Measurements from ENCODE around the gene ANK2. TPM values are rescaled to one million over a fixed set of nuclear protein-coding genes. Genes with fewer than 3 reads are reported as not detected.

Gene ANK2
- total RNA-seq, 1 donor = 15.1 TPM

DNA sequence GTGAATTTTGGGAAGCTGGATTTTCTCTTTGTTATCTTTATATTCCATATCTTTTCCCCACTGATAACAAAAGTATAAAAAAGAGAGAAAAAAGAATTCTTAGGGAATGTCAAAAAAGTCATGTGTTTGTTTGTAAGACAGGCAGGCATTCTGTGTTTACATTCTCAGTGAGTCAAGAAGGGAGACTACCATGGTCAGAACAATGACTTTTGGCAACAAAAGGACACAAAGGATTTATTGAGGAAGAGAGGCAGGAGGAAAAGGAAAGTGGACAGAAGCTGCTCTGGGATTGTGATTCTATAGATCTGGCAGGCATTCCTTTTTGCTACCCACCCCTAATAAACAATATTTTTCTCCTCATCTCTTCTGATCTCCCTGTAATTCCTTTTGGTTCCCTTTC lies 5.9 kb upstream of the ANK2 start:
- H3K4me3 ChIP-seq (ENCODE audit: low read depth, low read length) = no peak overlapping the region
- DNase-seq (ENCODE audit: low read depth) = peak; percentile 7
- TF ChIP-seq, protein P1, sequence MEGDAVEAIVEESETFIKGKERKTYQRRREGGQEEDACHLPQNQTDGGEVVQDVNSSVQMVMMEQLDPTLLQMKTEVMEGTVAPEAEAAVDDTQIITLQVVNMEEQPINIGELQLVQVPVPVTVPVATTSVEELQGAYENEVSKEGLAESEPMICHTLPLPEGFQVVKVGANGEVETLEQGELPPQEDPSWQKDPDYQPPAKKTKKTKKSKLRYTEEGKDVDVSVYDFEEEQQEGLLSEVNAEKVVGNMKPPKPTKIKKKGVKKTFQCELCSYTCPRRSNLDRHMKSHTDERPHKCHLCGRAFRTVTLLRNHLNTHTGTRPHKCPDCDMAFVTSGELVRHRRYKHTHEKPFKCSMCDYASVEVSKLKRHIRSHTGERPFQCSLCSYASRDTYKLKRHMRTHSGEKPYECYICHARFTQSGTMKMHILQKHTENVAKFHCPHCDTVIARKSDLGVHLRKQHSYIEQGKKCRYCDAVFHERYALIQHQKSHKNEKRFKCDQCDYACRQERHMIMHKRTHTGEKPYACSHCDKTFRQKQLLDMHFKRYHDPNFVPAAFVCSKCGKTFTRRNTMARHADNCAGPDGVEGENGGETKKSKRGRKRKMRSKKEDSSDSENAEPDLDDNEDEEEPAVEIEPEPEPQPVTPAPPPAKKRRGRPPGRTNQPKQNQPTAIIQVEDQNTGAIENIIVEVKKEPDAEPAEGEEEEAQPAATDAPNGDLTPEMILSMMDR (IDR thresholded peaks at IDR 0.05; ENCODE audit: insufficient read depth, low read depth, low read length) = no peak

DNA sequence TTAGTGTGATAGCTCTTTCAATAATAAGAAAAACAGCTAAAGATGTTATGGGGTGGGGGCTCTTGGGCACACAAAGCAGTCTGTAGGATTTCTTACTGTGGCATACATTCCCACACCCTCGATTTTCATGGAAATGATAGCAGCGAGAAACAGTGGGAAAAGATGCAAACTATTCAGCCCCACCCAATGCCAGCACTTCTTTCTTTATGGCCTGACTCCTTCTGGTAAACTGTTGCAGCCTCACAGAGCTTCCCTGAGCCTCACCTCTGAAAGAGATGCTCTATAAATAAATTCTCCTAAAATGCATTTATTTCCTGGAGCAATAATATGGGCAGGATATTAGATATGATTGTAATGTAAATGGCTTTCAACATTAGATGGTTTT lies 910 bp downstream of the ANK2 start:
- DNase-seq (ENCODE audit: low read depth) = no peak
- H3K4me3 ChIP-seq (ENCODE audit: low read depth, low read length) = no peak overlapping the region
- TF ChIP-seq, protein P1 (IDR thresholded peaks at IDR 0.05; ENCODE audit: insufficient read depth, low read depth, low read length) = no peak

DNA sequence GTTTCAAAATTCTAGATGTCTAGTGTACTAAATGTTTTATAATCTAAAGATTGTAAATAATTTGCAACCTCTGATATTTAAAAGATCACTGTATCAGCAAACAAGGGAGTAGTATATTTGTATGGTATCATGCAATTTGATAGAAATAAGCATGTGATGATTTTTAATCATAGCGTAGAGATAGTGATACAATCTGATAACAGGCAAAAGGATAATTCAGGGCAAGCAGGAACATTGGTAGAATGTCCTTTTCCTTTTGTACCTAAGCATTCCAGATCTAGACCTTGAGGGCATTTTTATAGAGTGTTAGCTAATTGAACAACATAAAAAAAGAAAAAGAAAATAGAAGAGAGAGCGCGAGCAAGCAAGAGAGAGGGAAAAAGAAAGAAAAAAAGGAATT lies 1.4 kb downstream of the ANK2 start:
- DNase-seq (ENCODE audit: low read depth) = no peak
- TF ChIP-seq, protein P1 (IDR thresholded peaks at IDR 0.05; ENCODE audit: insufficient read depth, low read depth, low read length) = no peak

DNA sequence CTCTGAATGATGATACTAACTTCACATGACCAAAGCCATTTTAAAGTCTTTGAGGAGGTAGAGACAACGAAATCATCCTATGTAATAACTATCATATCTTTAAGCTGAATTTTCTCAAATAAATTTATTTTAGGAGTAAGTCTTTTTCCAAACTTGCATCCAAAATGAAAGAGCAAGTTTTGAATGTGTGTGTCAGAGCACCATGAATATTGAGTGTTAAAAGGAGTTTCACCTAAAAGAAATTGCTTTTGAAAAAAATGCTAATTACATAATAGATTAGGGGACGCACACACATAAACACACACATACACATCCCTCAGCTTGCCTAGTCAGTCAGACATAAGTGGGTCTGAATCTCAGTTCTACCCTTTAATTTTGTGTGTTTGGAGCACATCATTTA lies 1.9 kb downstream of the ANK2 start:
- H3K4me3 ChIP-seq (ENCODE audit: low read depth, low read length) = no peak overlapping the region
- no peak for DNase-seq (ENCODE audit: low read depth)
- TF ChIP-seq, protein P1 (IDR thresholded peaks at IDR 0.05; ENCODE audit: insufficient read depth, low read depth, low read length) = no peak

More for the DNA sequence above, 1.4 kb downstream of the ANK2 start:
- no peak overlapping the region for H3K4me3 ChIP-seq (ENCODE audit: low read depth, low read length)

DNA sequence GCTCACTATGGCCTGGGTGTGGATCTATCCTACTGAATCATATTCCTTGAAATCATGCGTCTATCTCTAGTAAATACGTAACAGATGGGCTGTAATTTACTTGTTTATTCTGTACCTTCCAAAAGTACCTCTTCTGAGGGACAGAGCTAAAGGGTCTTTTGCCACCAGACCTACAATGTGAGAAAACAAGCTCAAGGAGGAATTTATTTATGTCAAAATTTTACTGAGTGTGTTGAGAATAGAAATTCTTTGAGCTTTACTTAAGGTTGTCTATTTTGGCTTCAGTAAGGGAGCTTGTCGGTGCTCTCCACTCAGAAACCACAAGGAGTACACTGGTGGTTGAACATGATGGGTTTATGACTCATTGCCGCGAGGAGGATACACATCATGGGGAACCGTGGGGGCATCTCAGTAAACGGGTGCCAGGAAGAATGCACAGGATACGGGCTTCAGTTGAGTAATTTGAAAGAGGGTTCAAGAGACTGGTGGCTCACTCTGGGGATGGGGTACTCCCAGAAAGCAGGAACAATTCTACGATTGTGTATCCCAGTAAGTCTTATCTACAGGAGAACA lies 3.0 kb downstream of the ANK2 start:
- DNase-seq (ENCODE audit: low read depth) = peak; percentile 60
- H3K4me3 ChIP-seq (ENCODE audit: low read depth, low read length) = no peak overlapping the region
- TF ChIP-seq, protein P1 (IDR thresholded peaks at IDR 0.05; ENCODE audit: insufficient read depth, low read depth, low read length) = no peak

DNA sequence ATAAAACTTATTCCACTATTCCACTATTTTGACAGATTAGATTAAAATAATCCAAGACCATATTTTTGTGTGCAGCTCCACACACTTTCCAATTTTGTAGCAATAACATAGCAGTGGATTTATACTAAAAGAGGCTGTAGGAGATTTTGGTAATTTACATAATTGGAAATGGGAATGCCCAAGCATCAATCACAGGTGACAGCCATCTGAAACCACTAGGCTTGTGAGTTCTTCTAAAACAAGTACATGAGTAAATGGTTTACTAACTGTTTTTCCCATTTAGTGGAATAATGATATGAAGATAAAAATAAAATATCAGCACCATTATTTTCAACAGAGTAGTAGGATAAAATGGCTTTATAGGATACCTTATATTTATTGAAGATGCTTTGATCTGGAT lies 4.4 kb downstream of the ANK2 start:
- no peak overlapping the region for H3K4me3 ChIP-seq (ENCODE audit: low read depth, low read length)
- no peak for DNase-seq (ENCODE audit: low read depth)
- TF ChIP-seq, protein P1 (IDR thresholded peaks at IDR 0.05; ENCODE audit: insufficient read depth, low read depth, low read length) = no peak

DNA sequence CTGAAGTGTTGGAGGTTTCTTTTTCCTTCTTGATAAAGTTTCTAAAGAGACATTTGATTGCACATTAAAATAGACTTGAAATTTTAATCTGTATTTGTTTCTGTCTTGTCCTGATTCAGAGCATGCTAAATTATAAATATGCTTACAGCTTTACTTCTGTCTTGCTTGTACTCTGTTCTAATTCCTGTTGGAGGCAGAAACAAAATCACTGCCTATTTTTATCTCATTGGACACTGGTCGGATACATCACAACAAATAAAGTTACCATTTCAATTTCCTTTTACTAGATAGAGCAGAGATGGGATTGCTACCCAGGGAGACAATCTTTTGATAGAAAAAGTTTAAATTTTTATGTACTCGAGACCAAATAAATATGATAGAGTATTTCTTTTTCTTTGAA lies 6.9 kb downstream of the ANK2 start:
- no peak overlapping the region for H3K4me3 ChIP-seq (ENCODE audit: low read depth, low read length)
- TF ChIP-seq, protein P1 (IDR thresholded peaks at IDR 0.05; ENCODE audit: insufficient read depth, low read depth, low read length) = no peak
- DNase-seq (ENCODE audit: low read depth) = no peak

All from fibroblast of villous mesenchyme (primary cell).